Upper lobe of left lung (tissue), 4 donors: ENCODE results near the gene EHMT1.

Experiments used
- POLR2AphosphoS5 ChIP-seq, 2 donors: sonication (generic); formaldehyde crosslinking; IDR thresholded peaks; one replicate each; pipeline ENCODE4 v1.5.1; 2017; ENCODE audit warnings: antibody characterized with exemption in 2 of 2
- TF ChIP-seq, protein P1 (sequence below), 6 experiments: fragments of 450-650 bp in 4 of 6; fragments of 200-600 bp in 2 of 6; sonication (generic) in 2 of 6; IDR thresholded peaks; one replicate each; pipeline ENCODE4 v1.5.1; 2016 to 2019; ENCODE audit warnings: antibody characterized with exemption in 6 of 6

DNA sequence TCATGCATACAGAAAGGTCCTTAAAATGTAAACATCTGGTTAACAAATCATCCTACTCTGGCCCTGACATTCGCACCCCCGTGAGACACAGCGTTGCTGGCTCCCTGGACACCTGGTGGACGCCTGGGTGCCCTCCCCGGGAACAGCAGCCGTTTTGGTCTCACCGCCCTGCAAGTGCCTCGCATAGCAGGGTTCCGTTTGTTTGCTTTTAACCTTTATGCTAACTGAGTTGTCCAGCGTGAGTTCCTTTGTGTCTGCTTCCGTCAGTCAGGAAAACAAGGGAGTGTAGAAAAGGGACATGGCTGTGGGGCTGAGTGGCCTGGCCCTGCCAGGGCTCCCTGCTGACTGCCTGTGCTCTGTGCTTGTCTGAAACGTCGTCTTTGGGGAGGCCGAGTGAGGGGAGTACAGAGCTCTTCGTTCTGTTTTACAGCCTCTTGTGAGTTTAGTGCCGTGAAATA lies 166.9 kb downstream of the EHMT1 start:
- TF ChIP-seq, protein P1, sequence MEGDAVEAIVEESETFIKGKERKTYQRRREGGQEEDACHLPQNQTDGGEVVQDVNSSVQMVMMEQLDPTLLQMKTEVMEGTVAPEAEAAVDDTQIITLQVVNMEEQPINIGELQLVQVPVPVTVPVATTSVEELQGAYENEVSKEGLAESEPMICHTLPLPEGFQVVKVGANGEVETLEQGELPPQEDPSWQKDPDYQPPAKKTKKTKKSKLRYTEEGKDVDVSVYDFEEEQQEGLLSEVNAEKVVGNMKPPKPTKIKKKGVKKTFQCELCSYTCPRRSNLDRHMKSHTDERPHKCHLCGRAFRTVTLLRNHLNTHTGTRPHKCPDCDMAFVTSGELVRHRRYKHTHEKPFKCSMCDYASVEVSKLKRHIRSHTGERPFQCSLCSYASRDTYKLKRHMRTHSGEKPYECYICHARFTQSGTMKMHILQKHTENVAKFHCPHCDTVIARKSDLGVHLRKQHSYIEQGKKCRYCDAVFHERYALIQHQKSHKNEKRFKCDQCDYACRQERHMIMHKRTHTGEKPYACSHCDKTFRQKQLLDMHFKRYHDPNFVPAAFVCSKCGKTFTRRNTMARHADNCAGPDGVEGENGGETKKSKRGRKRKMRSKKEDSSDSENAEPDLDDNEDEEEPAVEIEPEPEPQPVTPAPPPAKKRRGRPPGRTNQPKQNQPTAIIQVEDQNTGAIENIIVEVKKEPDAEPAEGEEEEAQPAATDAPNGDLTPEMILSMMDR (IDR thresholded peaks at IDR 0.05): no peak
- no peak for TF ChIP-seq POLR2AphosphoS5 (IDR thresholded peaks at IDR 0.05)
